Measurements from ENCODE around the gene RBM20.
"Not testable (repeated sequence)": the region's sequence is repeated elsewhere in the genome, so short reads cannot be mapped to it uniquely, and the experiment has no call there.

The RBM20 gene

GRCh38 chr10:110618230-110618610, 25.9 kb upstream of the RBM20 start:
- Histone ChIP-seq H3K9me3 (ENCODE audit: insufficient read depth, low read length) (no peaks in the 10 kb centered on the region), H3K4me1 (ENCODE audit: insufficient read depth, insufficient read length) (peaks cover 4% of the 10 kb centered on the region), H3K36me3 (ENCODE audit: insufficient read depth, insufficient read length, low read length) (no peaks in the 10 kb centered on the region), H3K27me3 (ENCODE audit: insufficient read depth, insufficient read length) (no peaks in the 10 kb centered on the region), H3K9ac (ENCODE audit: insufficient read length, low read depth) (no peak overlapping the region), H3K4me3 (ENCODE audit: insufficient read length, low read depth) (no peak overlapping the region)
- DNase-seq (ENCODE audit: low read depth, low spot score), result no peak
- TF ChIP-seq SUZ12 (IDR thresholded peaks at IDR 0.05; ENCODE audit: extremely low read depth, insufficient read depth, insufficient read length) (no peak), YY1 (IDR thresholded peaks at IDR 0.05; ENCODE audit: insufficient read depth, insufficient read length) (no peak), ZNF274 (IDR thresholded peaks at IDR 0.05; ENCODE audit: low read depth, low read length) (no peak)

GRCh38 chr10:110619514-110620397, 24.4 kb upstream of the RBM20 start:
- DNase-seq (ENCODE audit: low read depth, low spot score), result no peak
- H3K27me3 ChIP-seq (ENCODE audit: insufficient read depth, insufficient read length), result no peaks in the 10 kb centered on the region
- no peaks in the 10 kb centered on the region for H3K36me3 ChIP-seq (ENCODE audit: insufficient read depth, insufficient read length, low read length)
- H3K4me3 ChIP-seq (ENCODE audit: insufficient read length, low read depth), result no peak overlapping the region
- peaks cover 4% of the 10 kb centered on the region for H3K4me1 ChIP-seq (ENCODE audit: insufficient read depth, insufficient read length)
- no peak overlapping the region for H3K9ac ChIP-seq (ENCODE audit: insufficient read length, low read depth)
- TF ChIP-seq YY1 (IDR thresholded peaks at IDR 0.05; ENCODE audit: insufficient read depth, insufficient read length), result no peak
- TF ChIP-seq SUZ12 (IDR thresholded peaks at IDR 0.05; ENCODE audit: extremely low read depth, insufficient read depth, insufficient read length), result no peak
- TF ChIP-seq ZNF274 (IDR thresholded peaks at IDR 0.05; ENCODE audit: low read depth, low read length), result no peak
- H3K9me3 ChIP-seq (ENCODE audit: insufficient read depth, low read length), result no peaks in the 10 kb centered on the region

- Histone ChIP-seq H3K9ac (ENCODE audit: insufficient read length, low read depth) (no peak overlapping the region), H3K36me3 (ENCODE audit: insufficient read depth, insufficient read length, low read length) (no peaks in the 10 kb centered on the region), H3K4me3 (ENCODE audit: insufficient read length, low read depth) (no peak overlapping the region), H3K27me3 (ENCODE audit: insufficient read depth, insufficient read length) (no peaks in the 10 kb centered on the region), H3K4me1 (ENCODE audit: insufficient read depth, insufficient read length) (peaks cover 4% of the 10 kb centered on the region), H3K9me3 (ENCODE audit: insufficient read depth, low read length) (no peaks in the 10 kb centered on the region)
- no peak for DNase-seq (ENCODE audit: low read depth, low spot score)
- TF ChIP-seq ZNF274 (IDR thresholded peaks at IDR 0.05; ENCODE audit: low read depth, low read length) (no peak), SUZ12 (IDR thresholded peaks at IDR 0.05; ENCODE audit: extremely low read depth, insufficient read depth, insufficient read length) (no peak), YY1 (IDR thresholded peaks at IDR 0.05; ENCODE audit: insufficient read depth, insufficient read length) (no peak)
Observed at GRCh38 chr10:110620398-110620719, 23.8 kb upstream of the RBM20 start.

- DNase-seq (ENCODE audit: low read depth, low spot score); H3K9ac ChIP-seq (ENCODE audit: insufficient read length, low read depth); H3K4me1 ChIP-seq (ENCODE audit: insufficient read depth, insufficient read length); H3K36me3 ChIP-seq (ENCODE audit: insufficient read depth, insufficient read length, low read length); H3K9me3 ChIP-seq (ENCODE audit: insufficient read depth, low read length); H3K27me3 ChIP-seq (ENCODE audit: insufficient read depth, insufficient read length); H3K4me3 ChIP-seq (ENCODE audit: insufficient read length, low read depth): not testable (repeated sequence)
Observed at GRCh38 chr10:110623316-110623715, 20.8 kb upstream of the RBM20 start.

GRCh38 chr10:110625356-110625894, 18.7 kb upstream of the RBM20 start:
- H3K36me3 ChIP-seq (ENCODE audit: insufficient read depth, insufficient read length, low read length), result no peaks in the 10 kb centered on the region
- TF ChIP-seq YY1 (IDR thresholded peaks at IDR 0.05; ENCODE audit: insufficient read depth, insufficient read length) (no peak), SUZ12 (IDR thresholded peaks at IDR 0.05; ENCODE audit: extremely low read depth, insufficient read depth, insufficient read length) (no peak), ZNF274 (IDR thresholded peaks at IDR 0.05; ENCODE audit: low read depth, low read length) (no peak)

GRCh38 chr10:110625951-110626855, 17.9 kb upstream of the RBM20 start:
- Histone ChIP-seq H3K36me3 (ENCODE audit: insufficient read depth, insufficient read length, low read length) (no peaks in the 10 kb centered on the region), H3K9me3 (ENCODE audit: insufficient read depth, low read length) (no peaks in the 10 kb centered on the region), H3K4me1 (ENCODE audit: insufficient read depth, insufficient read length) (no peaks in the 10 kb centered on the region), H3K27me3 (ENCODE audit: insufficient read depth, insufficient read length) (no peaks in the 10 kb centered on the region), H3K4me3 (ENCODE audit: insufficient read length, low read depth) (no peak overlapping the region), H3K9ac (ENCODE audit: insufficient read length, low read depth) (no peak overlapping the region)
- DNase-seq (ENCODE audit: low read depth, low spot score), result no peak
- TF ChIP-seq YY1 (IDR thresholded peaks at IDR 0.05; ENCODE audit: insufficient read depth, insufficient read length), result no peak
- no peak for TF ChIP-seq SUZ12 (IDR thresholded peaks at IDR 0.05; ENCODE audit: extremely low read depth, insufficient read depth, insufficient read length)
- no peak for TF ChIP-seq ZNF274 (IDR thresholded peaks at IDR 0.05; ENCODE audit: low read depth, low read length)

More at GRCh38 chr10:110625356-110625894, 18.7 kb upstream of the RBM20 start:
- Histone ChIP-seq H3K4me1 (ENCODE audit: insufficient read depth, insufficient read length) (no peaks in the 10 kb centered on the region), H3K9me3 (ENCODE audit: insufficient read depth, low read length) (no peaks in the 10 kb centered on the region), H3K4me3 (ENCODE audit: insufficient read length, low read depth) (no peak overlapping the region), H3K9ac (ENCODE audit: insufficient read length, low read depth) (no peak overlapping the region), H3K27me3 (ENCODE audit: insufficient read depth, insufficient read length) (no peaks in the 10 kb centered on the region)
- no peak for DNase-seq (ENCODE audit: low read depth, low spot score)

- H3K9ac ChIP-seq (ENCODE audit: insufficient read length, low read depth), result no peak overlapping the region
- no peak for DNase-seq (ENCODE audit: low read depth, low spot score)
- H3K4me3 ChIP-seq (ENCODE audit: insufficient read length, low read depth), result no peak overlapping the region
- H3K9me3 ChIP-seq (ENCODE audit: insufficient read depth, low read length), result no peaks in the 10 kb centered on the region
- no peaks in the 10 kb centered on the region for H3K27me3 ChIP-seq (ENCODE audit: insufficient read depth, insufficient read length)
- TF ChIP-seq SUZ12 (IDR thresholded peaks at IDR 0.05; ENCODE audit: extremely low read depth, insufficient read depth, insufficient read length), result no peak
- TF ChIP-seq ZNF274 (IDR thresholded peaks at IDR 0.05; ENCODE audit: low read depth, low read length), result no peak
- TF ChIP-seq YY1 (IDR thresholded peaks at IDR 0.05; ENCODE audit: insufficient read depth, insufficient read length), result no peak
- no peaks in the 10 kb centered on the region for H3K4me1 ChIP-seq (ENCODE audit: insufficient read depth, insufficient read length)
- no peaks in the 10 kb centered on the region for H3K36me3 ChIP-seq (ENCODE audit: insufficient read depth, insufficient read length, low read length)
Observed at GRCh38 chr10:110628161-110628560, 16.0 kb upstream of the RBM20 start.

Measured in NT2/D1 (cell line).